Activated CD4-positive, alpha-beta T cell treated with anti-CD3 and anti-CD28 coated beads, Interleukin-2, amount 50 U/mL, for 4 hours (primary cell): ENCODE results near the gene PRTG.
"Not testable (repeated sequence)": the region's sequence is repeated elsewhere in the genome, so short reads cannot be mapped to it uniquely, and the experiment has no call there.

Source experiments
- DNase-seq, 2 experiments: peaks; one replicate each; pipeline ENCODE4 v3.0.0-alpha.2; 2020

Gene PRTG

GRCh38 chr15:55742927-55743728, at the start of gene PRTG:
TSS of gene PRTG (minus strand) at chr15:55743152. CDS start at chr15:55742931, 221 bp downstream.
- DNase-seq: no peak

GRCh38 chr15:55791551-55792400, 48.8 kb upstream of the PRTG start:
- no peak for DNase-seq

- peak; percentile 35 to 41 for DNase-seq
These were observed 46.2 kb upstream of the PRTG start for GRCh38 chr15:55789066-55789660.

- no peak for DNase-seq
These were observed 43.4 kb upstream of the PRTG start for GRCh38 chr15:55786341-55786740.

- not testable (repeated sequence) for DNase-seq
These were observed 42.6 kb upstream of the PRTG start for GRCh38 chr15:55785593-55785992.

GRCh38 chr15:55784286-55784685, 41.3 kb upstream of the PRTG start:
- no peak for DNase-seq

- no peak for DNase-seq
These were observed 39.9 kb upstream of the PRTG start for GRCh38 chr15:55782901-55783300.

- DNase-seq: no peak
These were observed 37.3 kb upstream of the PRTG start for GRCh38 chr15:55780292-55780691.

GRCh38 chr15:55778932-55779331, 36.0 kb upstream of the PRTG start:
- DNase-seq: no peak

GRCh38 chr15:55775316-55775715, 32.4 kb upstream of the PRTG start:
- no peak for DNase-seq

- DNase-seq: peak; percentile 6 to 8
These were observed 31.4 kb upstream of the PRTG start for GRCh38 chr15:55774113-55774970.

GRCh38 chr15:55770806-55771205, 27.9 kb upstream of the PRTG start:
- no peak for DNase-seq

- no peak for DNase-seq
These were observed 27.3 kb upstream of the PRTG start for GRCh38 chr15:55770261-55770660.

- DNase-seq: no peak
These were observed 25.8 kb upstream of the PRTG start for GRCh38 chr15:55768670-55769185.

GRCh38 chr15:55766676-55767075, 23.7 kb upstream of the PRTG start:
- no peak for DNase-seq

GRCh38 chr15:55764398-55764797, 21.4 kb upstream of the PRTG start:
- no peak for DNase-seq

GRCh38 chr15:55758580-55758986, 15.6 kb upstream of the PRTG start:
- DNase-seq: no peak

GRCh38 chr15:55753433-55753832, 10.5 kb upstream of the PRTG start:
- DNase-seq: not testable (repeated sequence)

GRCh38 chr15:55750706-55751105, 7.8 kb upstream of the PRTG start:
- DNase-seq: no peak

- DNase-seq: no peak
These were observed 1.0 kb upstream of the PRTG start for GRCh38 chr15:55743729-55744655.

GRCh38 chr15:55742498-55742926, 440 bp downstream of the PRTG start:
- no peak for DNase-seq
